Glutamatergic neuron (in vitro differentiated cells): ENCODE data around the gene CDS1. TPM values are rescaled to one million over a fixed set of nuclear protein-coding genes. Genes with fewer than 3 reads are reported as not detected.
"Not testable (repeated sequence)": the region's sequence is repeated elsewhere in the genome, so short reads cannot be mapped to it uniquely, and the experiment has no call there.

Source experiments
- DNase-seq: peaks from one replicate; pipeline ENCODE4 v3.0.0; 2022
- H3K27ac Mint-ChIP-seq: one replicate; pipeline ENCODE4 v1.8.0; 2020; ENCODE audit warnings: mild to moderate bottlenecking, mixed read lengths, inconsistent platforms; ENCODE audit not compliant: unreplicated experiment
- H3K27me3 Mint-ChIP-seq: one replicate; pipeline ENCODE4 v1.8.0; 2020; ENCODE audit warnings: mild to moderate bottlenecking, moderate library complexity, mixed read lengths, inconsistent platforms; ENCODE audit not compliant: unreplicated experiment
- H3K36me3 Mint-ChIP-seq: one replicate; pipeline ENCODE4 v1.8.0; 2020; ENCODE audit warnings: mild to moderate bottlenecking, mixed read lengths, inconsistent platforms; ENCODE audit not compliant: unreplicated experiment
- H3K4me1 Mint-ChIP-seq: one replicate; pipeline ENCODE4 v1.8.0; 2020; ENCODE audit warnings: mild to moderate bottlenecking, low read depth, mixed read lengths, inconsistent platforms; ENCODE audit not compliant: unreplicated experiment
- H3K4me3 Mint-ChIP-seq: one replicate; pipeline ENCODE4 v1.8.0; 2020; ENCODE audit warnings: mild to moderate bottlenecking, mixed read lengths, inconsistent platforms; ENCODE audit not compliant: unreplicated experiment
- H3K9me3 Mint-ChIP-seq: one replicate; pipeline ENCODE4 v1.8.0; 2020; ENCODE audit warnings: mild to moderate bottlenecking, moderate library complexity, mixed read lengths, inconsistent platforms; ENCODE audit not compliant: unreplicated experiment
- CTCF ChIP-seq: fragments of 200-600 bp; sonication (generic); IDR thresholded peaks from one replicate; pipeline ENCODE4 v1.5.0; 2021; ENCODE audit not compliant: partially characterized antibody, unreplicated experiment
- total RNA-seq: library from RNA; stranded (reverse); fragmentation: NEBNext Ultra II Directional; extraction: Animal tissue kit (Norgen Biotek cat#: 25700); gene quantifications from one replicate; pipeline ENCODE4 v1.2.1, GENCODE V29; 2021; ENCODE audit not compliant: unreplicated experiment

CDS1 gene
- total RNA-seq, 1 donor from 2014 or later, result 1.3 TPM

- Mint-ChIP-seq H3K4me1 (no peaks in the 10 kb centered on the region), H3K27ac (no peak overlapping the region), H3K27me3 (peaks cover 14% of the 10 kb centered on the region), H3K4me3 (no peak overlapping the region), H3K9me3 (peaks cover 12% of the 10 kb centered on the region), H3K36me3 (peaks cover 16% of the 10 kb centered on the region)
- DNase-seq, result no peak
- no peak for TF ChIP-seq CTCF
These were observed 78.4 kb downstream of the CDS1 start for GRCh38 chr4:84661191-84661939.

GRCh38 chr4:84664767-84665166, 81.8 kb downstream of the CDS1 start:
- H3K36me3 Mint-ChIP-seq, result peaks cover 14% of the 10 kb centered on the region
- H3K9me3 Mint-ChIP-seq, DNase-seq, H3K4me3 Mint-ChIP-seq, H3K27ac Mint-ChIP-seq, H3K27me3 Mint-ChIP-seq, H3K4me1 Mint-ChIP-seq: not testable (repeated sequence)

- no peak for TF ChIP-seq CTCF
- H3K4me3 Mint-ChIP-seq, result no peak overlapping the region
These were observed 83.5 kb downstream of the CDS1 start for GRCh38 chr4:84666439-84666838.

GRCh38 chr4:84669201-84669600, 86.3 kb downstream of the CDS1 start:
- no peak for TF ChIP-seq CTCF
- Mint-ChIP-seq H3K36me3 (peaks cover 14% of the 10 kb centered on the region), H3K27ac (no peak overlapping the region), H3K4me1 (no peaks in the 10 kb centered on the region), H3K27me3 (peaks cover 4% of the 10 kb centered on the region), H3K4me3 (no peak overlapping the region), H3K9me3 (peaks cover 5% of the 10 kb centered on the region)
- no peak for DNase-seq

More at GRCh38 chr4:84666439-84666838, 83.5 kb downstream of the CDS1 start:
- no peaks in the 10 kb centered on the region for H3K4me1 Mint-ChIP-seq
- no peak overlapping the region for H3K27ac Mint-ChIP-seq
- peaks cover 4% of the 10 kb centered on the region for H3K27me3 Mint-ChIP-seq
- H3K36me3 Mint-ChIP-seq, result peaks cover 14% of the 10 kb centered on the region
- no peak for DNase-seq
- H3K9me3 Mint-ChIP-seq, result peaks cover 5% of the 10 kb centered on the region

- Mint-ChIP-seq H3K36me3 (no peaks in the 10 kb centered on the region), H3K27ac (no peak overlapping the region), H3K4me1 (no peaks in the 10 kb centered on the region), H3K9me3 (no peaks in the 10 kb centered on the region), H3K27me3 (peaks cover 2% of the 10 kb centered on the region), H3K4me3 (no peak overlapping the region)
- DNase-seq, result no peak
- no peak for TF ChIP-seq CTCF
These were observed 89.2 kb downstream of the CDS1 start for GRCh38 chr4:84672177-84672576.
